NCI-H1694 (cell line): ENCODE data around the gene ATPAF2.

Source experiments
- DNase-seq: peaks from one replicate; lab custom pipeline; 2025; lab: John Stamatoyannopoulos, UW

ATPAF2 gene

DNA sequence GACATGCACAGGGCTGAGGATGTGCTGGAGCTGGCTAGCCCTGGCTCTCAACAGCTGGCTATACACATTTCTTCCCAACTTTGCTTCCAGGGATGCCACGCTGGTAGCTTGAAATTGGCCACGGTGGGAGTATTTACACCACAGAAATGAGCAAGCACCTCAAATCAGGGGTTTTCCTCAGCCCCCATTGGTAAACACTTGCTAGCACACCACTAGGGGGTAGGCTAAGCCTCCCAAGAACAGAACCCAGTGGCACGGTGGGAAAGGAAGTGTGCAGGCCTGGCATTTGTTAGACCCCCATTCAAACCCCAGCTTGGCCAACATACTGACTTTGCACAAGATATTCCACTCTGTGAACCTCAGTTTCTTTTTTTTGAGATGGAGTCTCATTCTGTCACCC is 53.4 kb downstream of the ATPAF2 start:
- peak; percentile 22 for DNase-seq

- no peak for DNase-seq
Observed at GRCh38 chr17:17985153-17985552, 53.8 kb downstream of the ATPAF2 start.

DNA sequence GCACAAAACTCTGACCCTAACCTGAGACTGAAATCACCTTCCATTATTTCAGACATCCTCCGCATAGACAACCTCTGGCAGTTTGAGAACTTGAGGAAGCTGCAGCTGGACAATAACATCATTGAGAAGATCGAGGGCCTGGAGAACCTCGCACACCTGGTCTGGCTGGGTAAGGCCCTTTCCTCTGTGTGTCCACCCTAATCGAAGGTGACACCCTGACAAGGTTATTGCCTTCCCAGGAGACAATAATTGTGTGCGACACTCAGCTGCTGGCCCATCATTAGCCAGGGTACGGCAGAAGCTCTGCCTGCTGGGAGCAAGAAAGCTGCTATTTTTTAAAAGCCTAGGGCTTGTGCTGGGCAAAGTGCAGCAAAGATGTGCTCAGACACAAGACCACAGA is 55.2 kb downstream of the ATPAF2 start:
- DNase-seq = no peak

DNA sequence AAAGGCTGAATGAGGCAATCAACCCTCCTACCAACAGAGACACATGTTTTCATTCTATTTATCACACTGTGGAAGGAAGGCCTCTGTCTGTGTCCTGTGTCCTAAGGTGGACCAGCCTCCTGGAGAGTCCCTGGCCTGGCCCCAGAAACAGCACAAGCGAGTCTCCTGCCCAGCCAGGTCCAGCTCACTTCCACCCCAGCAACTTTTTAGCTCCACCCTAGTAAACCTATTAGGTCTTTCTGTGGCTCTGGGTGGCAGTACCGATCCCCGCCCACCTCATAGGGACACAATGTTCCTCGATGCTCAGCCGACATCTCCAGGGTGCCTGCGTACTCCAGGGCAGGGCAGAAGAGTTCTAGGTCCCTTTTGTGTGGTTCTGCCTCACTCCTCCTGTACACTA is 55.6 kb downstream of the ATPAF2 start:
- DNase-seq = no peak

DNA sequence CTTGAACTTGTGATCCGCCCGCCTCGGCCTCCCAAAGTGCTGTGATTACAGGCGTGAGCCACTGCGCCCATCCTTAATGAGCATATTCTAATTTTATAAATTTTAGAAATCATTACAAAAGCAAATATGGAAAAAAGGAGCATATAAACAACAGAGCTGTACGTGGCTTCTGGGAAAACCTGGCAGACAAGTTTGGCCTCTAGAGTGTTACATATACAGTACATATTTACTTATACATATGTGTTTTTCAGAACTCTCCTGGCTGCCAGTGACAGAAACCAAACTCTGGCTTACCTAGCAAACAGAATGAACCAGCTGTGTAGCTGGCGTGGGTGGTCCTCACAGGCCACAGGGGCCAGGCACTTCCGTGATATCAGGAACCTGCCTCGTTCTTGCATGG is 56.2 kb downstream of the ATPAF2 start:
- DNase-seq = no peak

DNA sequence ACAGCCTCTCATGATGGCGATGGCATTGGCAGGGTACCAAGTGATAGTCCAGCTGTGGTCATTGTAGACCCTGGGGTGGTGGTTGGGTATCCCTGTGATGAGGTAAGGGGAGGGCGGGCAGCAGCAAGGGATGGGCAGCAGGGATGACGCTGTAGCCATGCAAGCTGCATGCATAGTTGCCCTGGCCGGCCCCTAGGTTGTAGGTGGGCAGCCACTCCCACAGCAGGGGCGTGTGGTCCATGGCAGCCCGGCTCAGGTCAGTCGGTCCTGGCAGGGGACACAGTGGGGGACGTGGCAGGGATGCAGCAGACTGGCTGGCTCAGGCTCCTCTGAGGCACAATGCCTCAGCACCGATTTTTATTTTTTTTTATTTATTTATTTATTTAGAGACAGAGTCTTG is 57.6 kb downstream of the ATPAF2 start:
- no peak for DNase-seq

GRCh38 chr17:17979778-17980177 is 59.2 kb downstream of the ATPAF2 start:
- no peak for DNase-seq

DNA sequence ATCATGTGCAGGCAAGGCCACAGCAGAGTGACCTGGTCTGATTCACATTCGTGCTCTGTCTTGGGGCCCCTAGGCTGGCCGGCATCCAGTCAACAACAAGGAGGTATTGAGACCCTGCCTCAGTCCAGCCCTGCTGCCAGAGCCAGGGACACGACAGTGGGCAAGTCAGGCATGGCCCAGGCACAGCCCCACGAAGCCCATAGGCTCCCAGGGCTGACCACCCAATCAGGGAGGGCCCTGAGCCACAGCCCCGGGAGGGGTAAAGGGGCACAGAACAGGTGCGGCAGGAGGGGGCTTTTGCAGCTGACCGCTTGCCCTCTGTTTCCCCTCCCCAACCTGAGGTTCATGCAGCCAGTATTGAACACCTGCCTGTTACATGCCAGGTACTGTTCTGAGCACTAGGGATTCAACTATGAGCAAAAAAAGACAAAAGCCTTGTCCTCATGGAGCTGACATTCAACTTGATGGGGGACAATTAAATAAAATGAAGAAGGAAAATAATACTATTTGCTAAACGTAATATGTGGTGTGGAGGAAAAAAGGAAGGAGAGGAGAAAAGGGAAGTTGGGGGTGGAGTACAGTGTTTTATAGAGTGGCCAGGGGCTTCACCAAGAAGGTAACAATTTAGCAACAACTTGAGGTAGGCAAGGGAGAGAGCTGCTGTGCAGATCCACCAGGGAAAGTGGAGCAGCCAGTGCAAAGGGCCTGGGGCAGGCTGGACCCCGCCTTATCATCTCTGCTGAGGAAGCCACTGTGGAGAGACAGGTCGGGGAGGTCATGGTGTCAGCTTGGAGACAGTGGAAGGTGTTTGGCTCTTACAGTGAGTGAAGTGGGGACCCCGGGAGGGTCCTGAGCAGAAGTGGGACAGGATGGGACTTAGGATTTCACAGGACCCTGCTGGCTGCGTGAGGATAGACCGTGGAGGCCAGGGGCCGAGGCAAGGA is 60.2 kb downstream of the ATPAF2 start:
- DNase-seq = no peak

- no peak for DNase-seq
Observed at GRCh38 chr17:17976931-17977570, 61.9 kb downstream of the ATPAF2 start.

GRCh38 chr17:17975436-17975835 is 63.5 kb downstream of the ATPAF2 start:
- DNase-seq = no peak

DNA sequence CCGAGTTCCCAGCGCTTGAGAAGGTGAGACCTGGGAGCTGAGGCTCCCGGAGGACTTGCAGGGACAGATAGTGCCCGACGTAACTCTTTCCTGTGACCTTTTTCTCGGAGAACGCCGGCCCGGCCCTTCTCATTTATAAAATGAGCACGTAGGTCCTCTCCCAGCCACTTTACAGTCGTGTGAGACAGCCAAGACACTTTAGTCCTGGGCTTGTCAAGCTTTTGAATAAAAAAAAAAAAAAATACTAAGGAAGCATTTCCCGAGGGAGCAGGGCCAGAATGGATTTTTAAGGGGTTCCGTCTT is 66.1 kb downstream of the ATPAF2 start:
- DNase-seq = no peak

- peak; percentile 100 for DNase-seq
Observed at GRCh38 chr17:17972126-17972951, 66.6 kb downstream of the ATPAF2 start, which contains the start of the genes DRC3 and TOM1L2. Gene DRC3, plus strand, starts transcription at chr17:17972862. Its CDS starts 4,737 bp downstream, at chr17:17977599. Gene TOM1L2, minus strand, starts transcription at chr17:17972400. Its CDS starts 87 bp downstream, at chr17:17972313.

- DNase-seq = no peak
Observed at GRCh38 chr17:17971431-17972125, 67.4 kb downstream of the ATPAF2 start.

DNA sequence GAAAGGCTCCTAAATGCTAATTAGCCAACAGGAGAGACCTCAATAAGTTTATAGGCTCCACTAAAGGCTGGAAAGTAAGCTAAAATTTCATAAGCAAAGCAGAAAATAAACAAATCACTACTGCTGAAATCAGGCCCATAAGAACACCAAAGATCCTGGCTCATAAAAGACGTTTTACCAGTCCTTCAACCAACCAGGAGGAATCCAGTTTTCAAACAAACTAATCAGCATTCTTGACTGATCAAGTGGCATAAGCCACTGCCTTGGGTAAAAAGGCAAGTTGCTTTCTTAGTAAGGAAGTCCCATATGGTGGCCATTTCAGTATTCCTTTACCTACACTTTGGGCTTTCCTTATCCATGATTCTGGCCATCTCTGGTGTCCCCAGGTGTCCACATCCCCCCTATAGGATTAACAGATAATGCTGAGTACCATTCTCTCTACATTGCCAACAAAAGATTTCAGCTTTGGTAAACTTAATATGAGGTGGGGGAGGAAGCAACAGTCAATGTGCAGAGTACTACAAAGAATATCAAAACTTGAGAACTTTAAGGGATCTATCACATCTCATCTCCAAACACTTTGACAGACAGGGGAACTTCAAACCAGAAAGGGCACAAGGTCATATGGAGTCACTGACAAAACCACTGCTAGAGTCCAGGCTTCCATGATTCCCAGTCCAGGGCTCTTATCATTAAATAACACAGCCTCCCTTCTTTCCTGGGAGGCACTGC is 68.1 kb downstream of the ATPAF2 start:
- no peak for DNase-seq
